B cell (primary cell): ENCODE data around the gene KIF25.

ENCODE experiments used
- EZH2 ChIP-seq: IDR thresholded peaks from 2 replicates; pipeline ENCODE4 v1.6.1; 2012; ENCODE audit warnings: borderline replicate concordance, low read depth, mild to moderate bottlenecking, moderate library complexity, low read length; ENCODE audit not compliant: insufficient read depth, poor library complexity, severe bottlenecking
- TF ChIP-seq, protein P1 (sequence below): fragments of 200-600 bp; IDR thresholded peaks from one replicate; pipeline ENCODE4 v1.8.0; 2022; ENCODE audit warnings: antibody characterized with exemption, mild to moderate bottlenecking

GRCh38 chr6:167984876-167985604 is 12.4 kb upstream of the KIF25 start:
- TF ChIP-seq, protein P1, sequence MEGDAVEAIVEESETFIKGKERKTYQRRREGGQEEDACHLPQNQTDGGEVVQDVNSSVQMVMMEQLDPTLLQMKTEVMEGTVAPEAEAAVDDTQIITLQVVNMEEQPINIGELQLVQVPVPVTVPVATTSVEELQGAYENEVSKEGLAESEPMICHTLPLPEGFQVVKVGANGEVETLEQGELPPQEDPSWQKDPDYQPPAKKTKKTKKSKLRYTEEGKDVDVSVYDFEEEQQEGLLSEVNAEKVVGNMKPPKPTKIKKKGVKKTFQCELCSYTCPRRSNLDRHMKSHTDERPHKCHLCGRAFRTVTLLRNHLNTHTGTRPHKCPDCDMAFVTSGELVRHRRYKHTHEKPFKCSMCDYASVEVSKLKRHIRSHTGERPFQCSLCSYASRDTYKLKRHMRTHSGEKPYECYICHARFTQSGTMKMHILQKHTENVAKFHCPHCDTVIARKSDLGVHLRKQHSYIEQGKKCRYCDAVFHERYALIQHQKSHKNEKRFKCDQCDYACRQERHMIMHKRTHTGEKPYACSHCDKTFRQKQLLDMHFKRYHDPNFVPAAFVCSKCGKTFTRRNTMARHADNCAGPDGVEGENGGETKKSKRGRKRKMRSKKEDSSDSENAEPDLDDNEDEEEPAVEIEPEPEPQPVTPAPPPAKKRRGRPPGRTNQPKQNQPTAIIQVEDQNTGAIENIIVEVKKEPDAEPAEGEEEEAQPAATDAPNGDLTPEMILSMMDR: no peak
- TF ChIP-seq EZH2: no peak
